HAP-1 (cell line): ENCODE data around the gene BMPER.

Experiments
- DNase-seq, 2 experiments: peaks; one replicate each; pipeline ENCODE4 v3.0.0-alpha.2; 2016 to 2020; ENCODE audit warnings: low spot score in 2 of 2
- H3K27me3 ChIP-seq: fragments of 250-450 bp; sonication (Bioruptor Pico); 2 replicates; pipeline ENCODE4 v1.5.1; 2020; ENCODE audit warnings: low read depth, mild to moderate bottlenecking, moderate library complexity
- H3K36me3 ChIP-seq: fragments of 250-450 bp; sonication (Bioruptor Pico); replicated peaks from 2 replicates; pipeline ENCODE4 v1.5.1; 2020; ENCODE audit warnings: mild to moderate bottlenecking
- H3K4me1 ChIP-seq: fragments of 250-450 bp; sonication (Bioruptor Pico); 2 replicates; pipeline ENCODE4 v1.5.1; 2020; ENCODE audit warnings: mild to moderate bottlenecking
- H3K4me3 ChIP-seq: fragments of 250-450 bp; sonication (Bioruptor Pico); 2 replicates; pipeline ENCODE4 v1.5.1; 2020; ENCODE audit warnings: mild to moderate bottlenecking, moderate library complexity
- H3K9me3 ChIP-seq: fragments of 250-450 bp; sonication (Bioruptor Pico); 2 replicates; pipeline ENCODE4 v1.5.1; 2020; ENCODE audit warnings: mild to moderate bottlenecking, moderate library complexity
- in situ Hi-C: fragments of 300-500 bp; cut with MboI; formaldehyde crosslinking; loops from 3 replicates; pipeline ENCODE4 v1.14.3; 2020; ENCODE audit warnings: low sequenced_read_pairs, inconsistent platforms, mixed read lengths

The BMPER gene

GRCh38 chr7:33922820-33923219 lies 17.5 kb downstream of the BMPER start:
- no peak for DNase-seq
- H3K4me1 ChIP-seq, result no peaks in the 10 kb centered on the region
- no peaks in the 10 kb centered on the region for H3K27me3 ChIP-seq
- in situ Hi-C loops, result no loop called here
- no peak overlapping the region for H3K4me3 ChIP-seq
- H3K9me3 ChIP-seq, result no peaks in the 10 kb centered on the region
- H3K36me3 ChIP-seq, result no peaks in the 10 kb centered on the region

- H3K9me3 ChIP-seq, result no peaks in the 10 kb centered on the region
- DNase-seq, result no peak
- H3K4me1 ChIP-seq, result no peaks in the 10 kb centered on the region
- in situ Hi-C loops, result no loop called here
- no peak overlapping the region for H3K4me3 ChIP-seq
- no peaks in the 10 kb centered on the region for H3K27me3 ChIP-seq
- no peaks in the 10 kb centered on the region for H3K36me3 ChIP-seq
These were observed 18.3 kb downstream of the BMPER start for GRCh38 chr7:33923440-33924229.

- no peak overlapping the region for H3K4me3 ChIP-seq
- no peak for DNase-seq
These were observed 21.2 kb downstream of the BMPER start for GRCh38 chr7:33926535-33926934.

GRCh38 chr7:33928986-33929385 lies 23.6 kb downstream of the BMPER start:
- DNase-seq, result no peak
- in situ Hi-C loops, result loop anchor here (25.0 kb wide), 1 partner anchor 692 kb away; no protein-coding TSS in a partner anchor
- H3K27me3 ChIP-seq, result no peaks in the 10 kb centered on the region
- H3K4me1 ChIP-seq, result no peaks in the 10 kb centered on the region
- H3K9me3 ChIP-seq, result no peaks in the 10 kb centered on the region
- no peaks in the 10 kb centered on the region for H3K36me3 ChIP-seq
- H3K4me3 ChIP-seq, result no peak overlapping the region

More at GRCh38 chr7:33926535-33926934, 21.2 kb downstream of the BMPER start:
- no peaks in the 10 kb centered on the region for H3K4me1 ChIP-seq
- no peaks in the 10 kb centered on the region for H3K9me3 ChIP-seq
- H3K36me3 ChIP-seq, result no peaks in the 10 kb centered on the region
- H3K27me3 ChIP-seq, result no peaks in the 10 kb centered on the region
- in situ Hi-C loops, result loop anchor here (25.0 kb wide), 1 partner anchor 689 kb away; no protein-coding TSS in a partner anchor

- no peak overlapping the region for H3K4me3 ChIP-seq
- no peaks in the 10 kb centered on the region for H3K4me1 ChIP-seq
- H3K9me3 ChIP-seq, result no peaks in the 10 kb centered on the region
- no peak for DNase-seq
- no peaks in the 10 kb centered on the region for H3K27me3 ChIP-seq
- in situ Hi-C loops, result loop anchor here (25.0 kb wide), 1 partner anchor 695 kb away; no protein-coding TSS in a partner anchor
- no peaks in the 10 kb centered on the region for H3K36me3 ChIP-seq
These were observed 26.9 kb downstream of the BMPER start for GRCh38 chr7:33932221-33932620.

- in situ Hi-C loops, result loop anchor here (25.0 kb wide), 1 partner anchor 696 kb away; no protein-coding TSS in a partner anchor
- Histone ChIP-seq H3K27me3 (no peaks in the 10 kb centered on the region), H3K36me3 (no peaks in the 10 kb centered on the region), H3K9me3 (no peaks in the 10 kb centered on the region), H3K4me3 (no peak overlapping the region), H3K4me1 (no peaks in the 10 kb centered on the region)
- DNase-seq, result peak; percentile 38 to 75
These were observed 27.6 kb downstream of the BMPER start for GRCh38 chr7:33932832-33933468.

- DNase-seq, result no peak
- in situ Hi-C loops, result loop anchor here (25.0 kb wide), 1 partner anchor 696 kb away; no protein-coding TSS in a partner anchor
- Histone ChIP-seq H3K9me3 (no peaks in the 10 kb centered on the region), H3K36me3 (no peaks in the 10 kb centered on the region), H3K27me3 (no peaks in the 10 kb centered on the region), H3K4me3 (no peak overlapping the region), H3K4me1 (no peaks in the 10 kb centered on the region)
These were observed 28.4 kb downstream of the BMPER start for GRCh38 chr7:33933611-33934281.

GRCh38 chr7:33934391-33934790 lies 29.1 kb downstream of the BMPER start:
- no peak for DNase-seq
- in situ Hi-C loops, result loop anchor here (25.0 kb wide), 1 partner anchor 697 kb away; no protein-coding TSS in a partner anchor
- no peaks in the 10 kb centered on the region for H3K9me3 ChIP-seq
- no peak overlapping the region for H3K4me3 ChIP-seq
- H3K4me1 ChIP-seq, result no peaks in the 10 kb centered on the region
- no peaks in the 10 kb centered on the region for H3K36me3 ChIP-seq
- no peaks in the 10 kb centered on the region for H3K27me3 ChIP-seq

GRCh38 chr7:33936503-33936902 lies 31.2 kb downstream of the BMPER start:
- DNase-seq, result no peak
- Histone ChIP-seq H3K27me3 (no peaks in the 10 kb centered on the region), H3K4me3 (no peak overlapping the region), H3K9me3 (no peaks in the 10 kb centered on the region), H3K36me3 (no peaks in the 10 kb centered on the region), H3K4me1 (no peaks in the 10 kb centered on the region)
- in situ Hi-C loops, result loop anchor here (25.0 kb wide), 1 partner anchor 699 kb away; no protein-coding TSS in a partner anchor

GRCh38 chr7:33937871-33938270 lies 32.5 kb downstream of the BMPER start:
- in situ Hi-C loops, result loop anchor here (25.0 kb wide), 1 partner anchor 701 kb away; no protein-coding TSS in a partner anchor
- H3K4me3 ChIP-seq, result no peak overlapping the region
- no peaks in the 10 kb centered on the region for H3K9me3 ChIP-seq
- no peaks in the 10 kb centered on the region for H3K4me1 ChIP-seq
- no peaks in the 10 kb centered on the region for H3K36me3 ChIP-seq
- no peak for DNase-seq
- no peaks in the 10 kb centered on the region for H3K27me3 ChIP-seq

GRCh38 chr7:33939121-33939520 lies 33.8 kb downstream of the BMPER start:
- Histone ChIP-seq H3K4me1 (no peaks in the 10 kb centered on the region), H3K36me3 (no peaks in the 10 kb centered on the region), H3K4me3 (no peak overlapping the region), H3K27me3 (no peaks in the 10 kb centered on the region), H3K9me3 (no peaks in the 10 kb centered on the region)
- DNase-seq, result no peak
- in situ Hi-C loops, result loop anchor here (25.0 kb wide), 1 partner anchor 702 kb away; no protein-coding TSS in a partner anchor

GRCh38 chr7:33940503-33940902 lies 35.2 kb downstream of the BMPER start:
- Histone ChIP-seq H3K36me3 (no peaks in the 10 kb centered on the region), H3K4me1 (no peaks in the 10 kb centered on the region), H3K27me3 (no peaks in the 10 kb centered on the region), H3K4me3 (no peak overlapping the region), H3K9me3 (no peaks in the 10 kb centered on the region)
- no peak for DNase-seq
- in situ Hi-C loops, result loop anchor here (25.0 kb wide), 1 partner anchor 703 kb away; no protein-coding TSS in a partner anchor

GRCh38 chr7:33941418-33941817 lies 36.1 kb downstream of the BMPER start:
- no peak for DNase-seq
- Histone ChIP-seq H3K36me3 (no peaks in the 10 kb centered on the region), H3K27me3 (no peaks in the 10 kb centered on the region), H3K4me1 (no peaks in the 10 kb centered on the region), H3K9me3 (no peaks in the 10 kb centered on the region), H3K4me3 (no peak overlapping the region)
- in situ Hi-C loops, result loop anchor here (25.0 kb wide), 1 partner anchor 704 kb away; no protein-coding TSS in a partner anchor
